Measurements from ENCODE around the gene APBA2. TPM values are rescaled to one million over a fixed set of nuclear protein-coding genes. Genes with fewer than 3 reads are reported as not detected.

The APBA2 gene
- total and polyA plus RNA-seq, 10 donors = 5.8 to 33.8 (median 18.3) TPM

DNA sequence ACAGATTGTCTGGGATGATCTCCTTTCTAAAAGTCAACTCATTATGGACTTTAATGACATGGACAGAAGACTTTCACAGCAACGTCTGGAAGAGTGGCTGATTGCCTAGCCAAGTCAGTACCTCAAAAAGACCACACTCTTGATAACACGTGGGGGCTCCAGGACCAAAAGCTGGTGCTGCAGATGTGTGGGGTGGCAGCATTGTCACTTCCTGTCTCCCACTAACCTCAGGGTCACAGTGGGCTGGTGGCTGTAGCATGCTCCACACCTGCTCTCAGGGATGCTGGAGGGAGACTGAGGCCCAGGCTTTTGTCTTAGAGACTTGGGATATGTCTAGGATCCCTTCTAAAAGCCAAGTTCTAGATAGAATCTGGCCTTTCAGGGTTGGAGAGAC, 118.1 kb downstream of the APBA2 start:
- 46 to 55% (median 53%) methylated on average over 2 of the region's 2 CpGs for WGBS, 5 donors
- DNase-seq = peak; percentile 49
- peaks cover 0 to 14% (median 0%) of the 10 kb centered on the region in 6 donors for H3K4me1 ChIP-seq
- intact Hi-C loops (cut with DNase I; ENCODE audit: low total_unique reads) = no loop called here
- peaks cover 0 to 5% (median 0%) of the 10 kb centered on the region in 8 donors for H3K9me3 ChIP-seq
- H3K27me3 ChIP-seq (replicated peaks in 1 of 7) = no peaks in the 10 kb centered on the region
- no peak overlapping the region for H3K4me3 ChIP-seq
- TF ChIP-seq POLR2A (IDR thresholded peaks at IDR 0.05) (no peak), POLR2AphosphoS5 (IDR thresholded peaks at IDR 0.05) (no peak)
- TF ChIP-seq, protein P1, sequence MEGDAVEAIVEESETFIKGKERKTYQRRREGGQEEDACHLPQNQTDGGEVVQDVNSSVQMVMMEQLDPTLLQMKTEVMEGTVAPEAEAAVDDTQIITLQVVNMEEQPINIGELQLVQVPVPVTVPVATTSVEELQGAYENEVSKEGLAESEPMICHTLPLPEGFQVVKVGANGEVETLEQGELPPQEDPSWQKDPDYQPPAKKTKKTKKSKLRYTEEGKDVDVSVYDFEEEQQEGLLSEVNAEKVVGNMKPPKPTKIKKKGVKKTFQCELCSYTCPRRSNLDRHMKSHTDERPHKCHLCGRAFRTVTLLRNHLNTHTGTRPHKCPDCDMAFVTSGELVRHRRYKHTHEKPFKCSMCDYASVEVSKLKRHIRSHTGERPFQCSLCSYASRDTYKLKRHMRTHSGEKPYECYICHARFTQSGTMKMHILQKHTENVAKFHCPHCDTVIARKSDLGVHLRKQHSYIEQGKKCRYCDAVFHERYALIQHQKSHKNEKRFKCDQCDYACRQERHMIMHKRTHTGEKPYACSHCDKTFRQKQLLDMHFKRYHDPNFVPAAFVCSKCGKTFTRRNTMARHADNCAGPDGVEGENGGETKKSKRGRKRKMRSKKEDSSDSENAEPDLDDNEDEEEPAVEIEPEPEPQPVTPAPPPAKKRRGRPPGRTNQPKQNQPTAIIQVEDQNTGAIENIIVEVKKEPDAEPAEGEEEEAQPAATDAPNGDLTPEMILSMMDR (IDR thresholded peaks at IDR 0.05 in 8 of 11, conservative IDR thresholded peaks at IDR 0.05 in 3 of 11) = no peak
- H3K27ac ChIP-seq = no peak overlapping the region
- no peaks in the 10 kb centered on the region for H3K36me3 ChIP-seq

DNA sequence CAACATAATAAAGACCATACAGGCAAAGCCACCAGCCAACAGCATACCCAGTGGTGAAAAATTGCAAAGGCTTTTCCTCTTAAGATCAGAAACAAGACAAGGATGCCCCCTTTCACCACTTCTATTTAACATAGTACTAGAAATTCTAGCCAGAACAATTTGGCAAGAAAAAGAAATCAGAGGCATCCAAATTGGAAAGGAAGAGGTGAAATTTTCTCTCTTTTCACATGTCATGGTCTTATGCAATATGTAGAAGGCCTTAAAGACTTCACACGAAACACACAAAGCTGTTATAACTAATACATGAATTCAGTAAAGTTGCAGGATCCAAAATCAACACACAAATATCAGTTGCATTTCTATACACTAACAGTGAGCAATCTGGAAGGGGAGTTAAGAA, 120.2 kb downstream of the APBA2 start:
- no peak for DNase-seq
- H3K9me3 ChIP-seq = peaks cover 0 to 5% (median 0%) of the 10 kb centered on the region in 8 donors
- 86 to 97% (median 93%) methylated on average over 1 of the region's 1 CpG for WGBS, 5 donors
- no peaks in the 10 kb centered on the region for H3K36me3 ChIP-seq
- H3K4me1 ChIP-seq = peaks cover 0 to 14% (median 0%) of the 10 kb centered on the region in 6 donors
- intact Hi-C loops (cut with DNase I; ENCODE audit: low total_unique reads) = no loop called here
- no peak overlapping the region for H3K4me3 ChIP-seq
- H3K27ac ChIP-seq = no peak overlapping the region
- TF ChIP-seq POLR2A (IDR thresholded peaks at IDR 0.05) (no peak), POLR2AphosphoS5 (IDR thresholded peaks at IDR 0.05) (no peak)
- TF ChIP-seq, protein P1 (IDR thresholded peaks at IDR 0.05 in 8 of 11, conservative IDR thresholded peaks at IDR 0.05 in 3 of 11) = no peak
- no peaks in the 10 kb centered on the region for H3K27me3 ChIP-seq (replicated peaks in 1 of 7)

DNA sequence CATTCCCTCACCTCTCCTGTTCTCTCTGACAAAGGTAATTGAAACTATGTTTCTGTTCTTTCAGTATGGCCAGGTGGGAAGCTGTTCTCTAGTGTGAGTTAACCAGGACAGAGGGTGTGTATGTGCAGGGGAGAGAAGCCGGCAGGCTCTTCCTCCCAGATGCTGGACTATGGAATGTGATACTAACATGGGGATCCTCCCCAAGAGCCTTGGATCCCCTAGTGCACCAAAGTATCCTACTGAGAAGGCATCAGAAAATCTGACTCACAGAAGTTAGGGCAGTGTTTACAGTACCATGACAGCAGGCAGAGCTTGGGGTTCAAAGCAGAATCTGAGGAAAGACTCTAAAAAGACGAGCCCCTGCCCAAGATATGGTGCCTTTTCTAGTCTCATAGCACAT, 123.1 kb downstream of the APBA2 start:
- no peaks in the 10 kb centered on the region for H3K27me3 ChIP-seq (replicated peaks in 1 of 7)
- intact Hi-C loops (cut with DNase I; ENCODE audit: low total_unique reads) = no loop called here
- no peaks in the 10 kb centered on the region for H3K36me3 ChIP-seq
- 84 to 96% (median 87%) methylated on average over 2 of the region's 2 CpGs for WGBS, 5 donors
- peaks cover 0 to 5% (median 0%) of the 10 kb centered on the region in 8 donors for H3K9me3 ChIP-seq
- no peak for DNase-seq
- no peak for TF ChIP-seq POLR2A (IDR thresholded peaks at IDR 0.05)
- no peak for TF ChIP-seq POLR2AphosphoS5 (IDR thresholded peaks at IDR 0.05)
- TF ChIP-seq, protein P1 (IDR thresholded peaks at IDR 0.05 in 8 of 11, conservative IDR thresholded peaks at IDR 0.05 in 3 of 11) = no peak
- no peak overlapping the region for H3K4me3 ChIP-seq
- peaks cover 0 to 5% (median 0%) of the 10 kb centered on the region in 6 donors for H3K4me1 ChIP-seq
- H3K27ac ChIP-seq = no peak overlapping the region

DNA sequence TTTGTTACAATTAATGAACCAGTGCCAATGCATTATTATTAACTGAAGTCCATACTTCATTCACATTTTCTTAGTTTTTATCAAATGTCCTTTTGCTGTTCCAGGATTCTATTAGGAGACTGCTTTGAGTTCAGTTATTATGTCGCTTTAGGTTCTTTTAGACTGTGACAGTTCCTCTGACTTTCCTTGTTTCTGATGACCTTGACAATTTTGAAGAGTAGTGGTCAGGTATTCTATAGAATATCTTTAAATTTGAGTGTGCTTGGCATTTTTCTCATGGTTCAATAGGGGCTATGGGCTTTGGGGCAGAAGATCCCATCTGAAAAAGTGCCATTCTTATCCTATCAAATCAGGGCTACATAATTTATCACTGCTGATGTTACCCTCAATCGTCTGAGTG, 126.3 kb downstream of the APBA2 start:
- DNase-seq = no peak
- H3K9me3 ChIP-seq = peaks cover 0 to 1% (median 0%) of the 10 kb centered on the region in 8 donors
- no peaks in the 10 kb centered on the region for H3K4me1 ChIP-seq
- no peak overlapping the region for H3K27ac ChIP-seq
- no peak for TF ChIP-seq POLR2A (IDR thresholded peaks at IDR 0.05)
- TF ChIP-seq, protein P1 (IDR thresholded peaks at IDR 0.05 in 8 of 11, conservative IDR thresholded peaks at IDR 0.05 in 3 of 11) = no peak
- no peak for TF ChIP-seq POLR2AphosphoS5 (IDR thresholded peaks at IDR 0.05)
- WGBS, 5 donors = 82 to 93% (median 90%) methylated on average over 2 of the region's 2 CpGs
- no peaks in the 10 kb centered on the region for H3K27me3 ChIP-seq (replicated peaks in 1 of 7)
- intact Hi-C loops (cut with DNase I; ENCODE audit: low total_unique reads) = no loop called here
- H3K4me3 ChIP-seq = no peak overlapping the region
- H3K36me3 ChIP-seq = no peaks in the 10 kb centered on the region
